B cell (primary cell): ENCODE measurements around the gene COG8. TPM values are rescaled to one million over a fixed set of nuclear protein-coding genes. Genes with fewer than 3 reads are reported as not detected.
A peak's percentile ranks its signal among the peaks of the same experiment; 100 is the strongest.
"Not testable (repeated sequence)": the region's sequence is repeated elsewhere in the genome, so short reads cannot be mapped to it uniquely, and the experiment has no call there.

ENCODE experiments used
- ATAC-seq: fragments of 200-7000 bp; cut with Tn5 transposase; one replicate; pipeline ENCODE4 v1.10.0; 2021; ENCODE audit warnings: low read depth, mild to moderate bottlenecking, moderate number of reproducible peaks, moderate library complexity
- CTCF ChIA-PET: fragments of 350-600 bp; sonication (Branson Sonifier 250); formaldehyde crosslinking; loops from one replicate; lab custom pipeline; 2021; ENCODE audit warnings: antibody characterized with exemption, inconsistent platforms; lab: Charles Lee
- POLR2A ChIA-PET: fragments of 350-600 bp; sonication (Branson Sonifier 250); formaldehyde crosslinking; loops from one replicate; lab custom pipeline; 2021; ENCODE audit warnings: antibody characterized with exemption; lab: Charles Lee
- DNase-seq: peaks from one replicate; pipeline ENCODE4 v3.0.0; 2013
- H2AFZ ChIP-seq: 2 replicates; pipeline ENCODE4 v1.6.1; 2012; ENCODE audit warnings: mild to moderate bottlenecking, low read depth, low read length; ENCODE audit not compliant: insufficient read depth, poor library complexity, severe bottlenecking
- H3K27ac ChIP-seq, 2 donors: 1 replicate in 1 of 2; 2 replicates in 1 of 2; pipeline ENCODE4 v1.5.1; 2012 to 2013; ENCODE audit warnings: low read length in 2 of 2, mild to moderate bottlenecking in 2 of 2, moderate library complexity in 1 of 2
- H3K27me3 ChIP-seq, 4 experiments: fragments of 200-600 bp in 1 of 4; sonication (generic) in 1 of 4; replicated peaks in 1 of 4; 1 replicate in 2 of 4; 2 replicates in 2 of 4; pipeline versions ENCODE4 v1.6.1 to v1.7.0; 2013 to 2016; ENCODE audit warnings: low read length in 3 of 4, mild to moderate bottlenecking in 2 of 4, mixed read lengths in 1 of 4, moderate library complexity in 1 of 4; ENCODE audit not compliant: insufficient read depth in 4 of 4, control insufficient read depth in 3 of 4; ENCODE audit errors: control extremely low read depth in 1 of 4
- H3K36me3 ChIP-seq, 2 experiments: replicated peaks in 1 of 2; 1 replicate in 1 of 2; 2 replicates in 1 of 2; pipeline versions ENCODE4 v1.6.1 to v1.7.1; 2013; ENCODE audit warnings: low read length in 1 of 2; ENCODE audit not compliant: insufficient read depth in 2 of 2, control insufficient read depth in 1 of 2; ENCODE audit errors: control extremely low read depth in 1 of 2, extremely low read depth in 1 of 2
- H3K4me1 ChIP-seq, 2 donors: fragments of 200-600 bp in 1 of 2; sonication (generic) in 1 of 2; 1 replicate in 1 of 2; 2 replicates in 1 of 2; pipeline versions ENCODE4 v1.5.1 to v1.6.1; 2013 to 2017; ENCODE audit warnings: low read length in 2 of 2; ENCODE audit not compliant: control insufficient read depth in 2 of 2, insufficient read depth in 2 of 2
- H3K4me2 ChIP-seq: replicated peaks from 2 replicates; pipeline ENCODE3; 2012; ENCODE audit warnings: mild to moderate bottlenecking, low read depth, low read length; ENCODE audit not compliant: poor library complexity, severe bottlenecking
- H3K4me3 ChIP-seq, 5 experiments: fragments of 200-600 bp in 1 of 5; sonication (generic) in 1 of 5; 1 replicate in 3 of 5; 2 replicates in 2 of 5; pipeline versions ENCODE4 v1.5.1 to v1.7.0; 2011 to 2016; ENCODE audit warnings: low read length in 4 of 5, mild to moderate bottlenecking in 4 of 5, low read depth in 2 of 5, control low read depth in 1 of 5, moderate library complexity in 1 of 5; ENCODE audit not compliant: insufficient read depth in 1 of 5; ENCODE audit errors: control extremely low read depth in 1 of 5, extremely low read depth in 1 of 5
- H3K79me2 ChIP-seq: fragments of 200-600 bp; sonication (generic); one replicate; pipeline ENCODE4 v1.6.0; 2016; ENCODE audit warnings: low read length; ENCODE audit not compliant: control insufficient read depth, insufficient read depth
- H3K9ac ChIP-seq: fragments of 200-600 bp; sonication (generic); 2 replicates; pipeline ENCODE4 v1.6.1; 2017; ENCODE audit warnings: mild to moderate bottlenecking, low read length, moderate library complexity
- H3K9me3 ChIP-seq, 3 donors: one replicate each; pipeline versions ENCODE4 v1.6.1 to v1.7.1; 2013; ENCODE audit warnings: low read length in 2 of 3; ENCODE audit not compliant: control insufficient read depth in 2 of 3, insufficient read depth in 1 of 3; ENCODE audit errors: control extremely low read depth in 1 of 3
- H4K20me1 ChIP-seq: 2 replicates; pipeline ENCODE4 v1.6.0; 2012; ENCODE audit warnings: mild to moderate bottlenecking, low read length; ENCODE audit not compliant: insufficient read depth, control insufficient read depth, poor library complexity, severe bottlenecking
- H3K27ac Mint-ChIP-seq: one replicate; pipeline ENCODE4 v1.8.0; 2021; ENCODE audit warnings: mixed read lengths
- H3K27me3 Mint-ChIP-seq: one replicate; pipeline ENCODE4 v1.8.0; 2021; ENCODE audit warnings: mixed read lengths
- H3K4me1 Mint-ChIP-seq: one replicate; pipeline ENCODE4 v1.8.0; 2021; ENCODE audit warnings: mixed read lengths
- H3K4me3 Mint-ChIP-seq: one replicate; pipeline ENCODE4 v1.8.0; 2021; ENCODE audit warnings: mixed read lengths
- H3K9me3 Mint-ChIP-seq: one replicate; pipeline ENCODE4 v1.8.0; 2022; ENCODE audit warnings: mixed read lengths; ENCODE audit not compliant: insufficient read depth
- EZH2 ChIP-seq: IDR thresholded peaks from 2 replicates; pipeline ENCODE4 v1.6.1; 2012; ENCODE audit warnings: borderline replicate concordance, low read depth, mild to moderate bottlenecking, moderate library complexity, low read length; ENCODE audit not compliant: insufficient read depth, poor library complexity, severe bottlenecking
- WGBS: methylation state at CpG from one replicate; pipeline ENCODE4 v1.1.5; 2013; ENCODE audit warnings: missing lambda C conversion rate; ENCODE audit not compliant: insufficient coverage; 5-methylcytosine and 5-hydroxymethylcytosine counted together
- intact Hi-C: fragments of 100-400 bp; cut with micrococcal nuclease; formaldehyde crosslinking; loops from one replicate; pipeline ENCODE4 v1.10.0; 2022
- polyA plus RNA-seq: library from polyadenylated mRNA; depleted of rRNA; stranded (reverse); fragments of >200 nt; gene quantifications from 2 replicates; pipeline ENCODE4 v1.2.3, GENCODE V29; 2012
- total RNA-seq, 2 donors: library from RNA; stranded (reverse); fragments of 120-200 nt in 1 of 2; gene quantifications; 1 replicate in 1 of 2; 2 replicates in 1 of 2; pipeline versions ENCODE4 v1.2.3 to v1.2.4, GENCODE V29; 2013 to 2022
- TF ChIP-seq, protein P1 (sequence below): fragments of 200-600 bp; IDR thresholded peaks from one replicate; pipeline ENCODE4 v1.8.0; 2022; ENCODE audit warnings: antibody characterized with exemption, mild to moderate bottlenecking

Gene COG8
- total and polyA plus RNA-seq, 2 donors (not counting 1 experiment from before 2014, with no cell fraction given), result 34.4 to 61.6 TPM

DNA sequence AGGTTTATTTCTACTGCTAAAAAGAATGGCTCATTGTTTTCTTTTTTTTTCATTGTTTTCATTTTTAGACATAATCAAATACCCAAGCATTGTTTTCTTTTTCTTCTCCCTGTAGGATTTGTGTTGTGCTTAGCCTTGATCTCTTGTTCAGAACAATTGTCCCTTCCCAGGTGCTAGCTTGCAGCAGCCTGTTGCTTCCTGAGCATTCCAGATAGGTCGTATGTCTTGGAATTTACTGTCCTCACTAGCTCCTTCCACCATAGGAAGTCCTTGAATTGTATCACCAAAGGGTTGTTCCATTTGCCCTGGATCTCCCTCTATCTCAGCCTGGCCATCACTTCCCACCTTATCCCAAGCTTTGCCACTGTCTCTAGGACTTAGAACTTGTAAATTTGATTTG lies 38.2 kb downstream of the COG8 start:
- no peak for ATAC-seq
- peak overlapping the region; percentile 17 for H3K27ac Mint-ChIP-seq

DNA sequence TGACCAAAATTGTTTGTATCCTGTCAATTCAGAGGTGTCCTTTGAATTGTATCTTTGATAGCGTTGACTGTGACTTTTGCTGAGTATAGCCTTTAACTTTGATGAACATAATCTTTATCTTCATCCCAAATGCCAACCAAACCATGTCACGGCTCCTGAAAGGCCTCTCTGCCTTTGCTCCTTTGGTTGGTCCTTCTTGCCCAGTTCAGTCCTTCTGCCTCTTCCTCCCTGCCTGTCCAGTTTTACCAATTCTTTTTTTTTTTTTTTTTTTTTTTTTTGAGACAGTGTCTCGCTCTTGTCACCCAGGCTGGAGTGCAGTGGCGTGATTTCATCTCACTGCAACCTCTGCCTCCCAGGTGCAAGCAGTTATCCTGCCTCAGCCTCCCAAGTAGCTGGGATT lies 41.1 kb downstream of the COG8 start:
- H3K79me2 ChIP-seq, result no peaks in the 10 kb centered on the region
- TF ChIP-seq, protein P1, sequence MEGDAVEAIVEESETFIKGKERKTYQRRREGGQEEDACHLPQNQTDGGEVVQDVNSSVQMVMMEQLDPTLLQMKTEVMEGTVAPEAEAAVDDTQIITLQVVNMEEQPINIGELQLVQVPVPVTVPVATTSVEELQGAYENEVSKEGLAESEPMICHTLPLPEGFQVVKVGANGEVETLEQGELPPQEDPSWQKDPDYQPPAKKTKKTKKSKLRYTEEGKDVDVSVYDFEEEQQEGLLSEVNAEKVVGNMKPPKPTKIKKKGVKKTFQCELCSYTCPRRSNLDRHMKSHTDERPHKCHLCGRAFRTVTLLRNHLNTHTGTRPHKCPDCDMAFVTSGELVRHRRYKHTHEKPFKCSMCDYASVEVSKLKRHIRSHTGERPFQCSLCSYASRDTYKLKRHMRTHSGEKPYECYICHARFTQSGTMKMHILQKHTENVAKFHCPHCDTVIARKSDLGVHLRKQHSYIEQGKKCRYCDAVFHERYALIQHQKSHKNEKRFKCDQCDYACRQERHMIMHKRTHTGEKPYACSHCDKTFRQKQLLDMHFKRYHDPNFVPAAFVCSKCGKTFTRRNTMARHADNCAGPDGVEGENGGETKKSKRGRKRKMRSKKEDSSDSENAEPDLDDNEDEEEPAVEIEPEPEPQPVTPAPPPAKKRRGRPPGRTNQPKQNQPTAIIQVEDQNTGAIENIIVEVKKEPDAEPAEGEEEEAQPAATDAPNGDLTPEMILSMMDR, result no peak
- no peak for TF ChIP-seq EZH2
- no peak overlapping the region for H3K27ac Mint-ChIP-seq
- no peaks in the 10 kb centered on the region for H3K4me1 ChIP-seq
- H3K27me3 ChIP-seq, result no peaks in the 10 kb centered on the region
- DNase-seq (no peak), ATAC-seq (no peak)
- H3K27me3 Mint-ChIP-seq, result no peaks in the 10 kb centered on the region
- no peak overlapping the region for H3K27ac ChIP-seq
- CTCF ChIA-PET, result no interaction called here
- H3K9me3 ChIP-seq, result no peaks in the 10 kb centered on the region
- no peaks in the 10 kb centered on the region for H3K9me3 Mint-ChIP-seq
- H3K4me1 Mint-ChIP-seq, result no peaks in the 10 kb centered on the region
- H3K36me3 ChIP-seq, result peaks cover 0 to 3% of the 10 kb centered on the region in 2 experiments
- no peak overlapping the region for H3K4me3 ChIP-seq
- no peak overlapping the region for H3K4me3 Mint-ChIP-seq
- no peak overlapping the region for H3K4me2 ChIP-seq
- WGBS, result 100% methylated on average over 2 of the region's 4 CpGs
- no peak overlapping the region for H3K9ac ChIP-seq
- POLR2A ChIA-PET, result no interaction called here
- H2AFZ ChIP-seq, result no peak overlapping the region
- intact Hi-C loops, result no loop called here
- no peaks in the 10 kb centered on the region for H4K20me1 ChIP-seq

More for the DNA sequence above, 38.2 kb downstream of the COG8 start:
- no peak for DNase-seq
- Mint-ChIP-seq H3K27me3 (no peaks in the 10 kb centered on the region), H3K4me1 (no peaks in the 10 kb centered on the region), H3K4me3 (no peak overlapping the region), H3K9me3 (no peaks in the 10 kb centered on the region)
- H4K20me1 ChIP-seq, result no peaks in the 10 kb centered on the region
- TF ChIP-seq, protein P1, result no peak
- TF ChIP-seq EZH2, result no peak
- ChIA-PET CTCF (no interaction called here), POLR2A (no interaction called here)
- no peaks in the 10 kb centered on the region for H3K79me2 ChIP-seq
- intact Hi-C loops, result no loop called here
- H2AFZ ChIP-seq, result no peak overlapping the region
- H3K4me3 ChIP-seq, result no peak overlapping the region
- H3K9me3 ChIP-seq, result no peaks in the 10 kb centered on the region
- H3K27me3 ChIP-seq, result no peaks in the 10 kb centered on the region
- H3K27ac ChIP-seq, result no peak overlapping the region
- peaks cover 0 to 3% of the 10 kb centered on the region in 2 experiments for H3K36me3 ChIP-seq
- H3K9ac ChIP-seq, result no peak overlapping the region
- H3K4me2 ChIP-seq, result no peak overlapping the region
- H3K4me1 ChIP-seq, result no peaks in the 10 kb centered on the region
- 89% methylated on average over 1 of the region's 1 CpG for whole genome bisulfite sequencing

DNA sequence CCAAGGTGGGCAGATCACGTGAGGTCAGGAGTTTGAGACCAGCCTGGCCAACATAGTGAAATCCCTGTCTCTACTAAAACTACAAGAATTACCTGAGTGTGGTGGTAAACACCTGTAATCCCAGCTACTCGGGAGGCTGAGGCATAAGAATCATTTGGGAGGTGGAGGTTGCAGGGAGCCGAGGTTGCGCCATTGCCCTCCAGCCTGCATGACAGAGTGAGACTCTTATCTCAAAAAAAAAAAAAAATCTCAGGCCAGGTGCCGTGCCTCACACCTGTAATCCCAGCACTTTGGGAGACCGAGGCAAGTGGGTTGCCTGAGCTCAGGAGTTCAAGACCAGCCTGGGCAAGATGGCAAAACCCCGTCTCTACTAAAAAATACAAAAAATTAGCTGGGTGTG lies 42.6 kb downstream of the COG8 start:
- H3K27ac Mint-ChIP-seq, H3K9me3 ChIP-seq, H3K4me3 ChIP-seq, H3K9me3 Mint-ChIP-seq, H3K27me3 Mint-ChIP-seq, H4K20me1 ChIP-seq, intact Hi-C loops, H3K9ac ChIP-seq, DNase-seq, H3K79me2 ChIP-seq, H3K27ac ChIP-seq, H3K4me1 ChIP-seq, H3K4me3 Mint-ChIP-seq, H3K4me1 Mint-ChIP-seq, ATAC-seq, H3K27me3 ChIP-seq, H3K36me3 ChIP-seq, H2AFZ ChIP-seq, H3K4me2 ChIP-seq: not testable (repeated sequence)
- 100% methylated on average over 3 of the region's 7 CpGs for WGBS
- CTCF ChIA-PET, result interaction anchor here (1.0 to 2.1 kb wide), 2 partner anchors 9 to 11 kb away, joined by 3 to 11 read pairs; no protein-coding TSS in a partner anchor
- POLR2A ChIA-PET, result interaction anchor here (0.6 kb wide), 1 partner anchor 1299 kb away, joined by 3 read pairs; no protein-coding TSS in a partner anchor
